Endothelial cell of umbilical vein (primary cell): ENCODE results near the gene SSX2IP. TPM values are rescaled to one million over a fixed set of nuclear protein-coding genes. Genes with fewer than 3 reads are reported as not detected.

Experiments
- BruUV-seq: library from RNA; stranded (reverse); fragments of 400-500 nt; replicated peaks from 2 replicates; lab custom pipeline; 2021; lab: Mats Ljungman, UMichigan
- CTCF ChIA-PET: fragments of 300-600, 350-600 bp; sonication (Branson Sonifier 250); formaldehyde crosslinking; loops from one replicate; lab custom pipeline; 2021; ENCODE audit warnings: antibody characterized with exemption, inconsistent platforms; lab: Charles Lee
- POLR2A ChIA-PET: fragments of 300-600, 350-600 bp; sonication (Branson Sonifier 250); formaldehyde crosslinking; loops from one replicate; lab custom pipeline; 2021; ENCODE audit warnings: antibody characterized with exemption, inconsistent platforms; lab: Charles Lee
- DNase-seq: peaks from one replicate; pipeline ENCODE4 v3.0.0-alpha.2; 2011; ENCODE audit warnings: low read depth, low spot score
- FAIRE-seq: peaks from 2 replicates; lab custom pipeline; 2011; peaks lifted over from hg19 to GRCh38; lab: Jason Lieb, UNC
- H2AFZ ChIP-seq: 2 replicates; pipeline ENCODE4 v1.6.0; 2012; ENCODE audit warnings: low read depth, low read length, control low read depth, inconsistent platforms
- H3K27ac ChIP-seq: 2 replicates; pipeline ENCODE4 v1.5.1; 2011; ENCODE audit warnings: low read depth, mild to moderate bottlenecking, control low read depth, low read length, moderate library complexity; ENCODE audit not compliant: insufficient read depth
- H3K27me3 ChIP-seq, 2 experiments: 2 replicates each; pipeline versions ENCODE4 v1.6.0 to v1.6.1; 2011; ENCODE audit warnings: low read length in 2 of 2, mixed read lengths in 1 of 2; ENCODE audit not compliant: control insufficient read depth in 2 of 2, insufficient read depth in 2 of 2
- H3K36me3 ChIP-seq, 2 experiments: 2 replicates in 1 of 2; 3 replicates in 1 of 2; pipeline ENCODE4 v1.5.1; 2011; ENCODE audit warnings: low read length in 2 of 2, mild to moderate bottlenecking in 1 of 2, moderate library complexity in 1 of 2; ENCODE audit not compliant: control insufficient read depth in 2 of 2, insufficient read depth in 2 of 2; ENCODE audit errors: extremely low read depth in 1 of 2
- H3K4me1 ChIP-seq: 3 replicates; pipeline ENCODE4 v1.5.1; 2011; ENCODE audit warnings: mild to moderate bottlenecking, low read length; ENCODE audit not compliant: control insufficient read depth, insufficient read depth; ENCODE audit errors: extremely low read depth
- H3K4me2 ChIP-seq: 2 replicates; pipeline ENCODE4 v1.6.1; 2011; ENCODE audit warnings: low read length, control low read depth, mixed read lengths; ENCODE audit not compliant: insufficient read depth
- H3K4me3 ChIP-seq, 3 experiments: fragments of 200-600 bp in 1 of 3; sonication (generic), shearing (Covaris generic) in 1 of 3; replicated peaks in 1 of 3; 2 replicates each; pipeline ENCODE4 v1.5.1; 2011 to 2016; ENCODE audit warnings: control low read depth in 3 of 3, low read length in 3 of 3, mild to moderate bottlenecking in 2 of 3, inconsistent platforms in 1 of 3, low read depth in 1 of 3, moderate library complexity in 1 of 3; ENCODE audit not compliant: insufficient read depth in 1 of 3
- H3K79me2 ChIP-seq: 2 replicates; pipeline ENCODE4 v1.6.0; 2012; ENCODE audit warnings: low read length, inconsistent platforms; ENCODE audit not compliant: control insufficient read depth, insufficient read depth
- H3K9ac ChIP-seq: replicated peaks from 2 replicates; pipeline ENCODE3; 2011; ENCODE audit warnings: low read length, control low read depth; ENCODE audit not compliant: insufficient read depth; ENCODE audit errors: extremely low read depth
- H3K9me1 ChIP-seq: replicated peaks from 3 replicates; pipeline ENCODE4 v1.6.0; 2011; ENCODE audit warnings: mild to moderate bottlenecking, low read length; ENCODE audit not compliant: control insufficient read depth, insufficient read depth; ENCODE audit errors: extremely low read depth
- H3K9me3 ChIP-seq: replicated peaks from 2 replicates; pipeline ENCODE4 v1.5.1; 2012; ENCODE audit warnings: low read length, inconsistent platforms; ENCODE audit not compliant: control insufficient read depth, insufficient read depth
- H4K20me1 ChIP-seq: replicated peaks from 2 replicates; pipeline ENCODE3; 2011; ENCODE audit warnings: mild to moderate bottlenecking, low read length; ENCODE audit not compliant: control insufficient read depth, insufficient read depth; ENCODE audit errors: extremely low read depth
- EZH2 ChIP-seq: IDR thresholded peaks from 2 replicates; pipeline ENCODE4 v1.6.1; 2012; ENCODE audit warnings: borderline replicate concordance, low read depth, mild to moderate bottlenecking, moderate library complexity, low read length, inconsistent platforms; ENCODE audit not compliant: severe bottlenecking
- FOS ChIP-seq: IDR thresholded peaks from 2 replicates; pipeline ENCODE4 v1.6.1; 2011; ENCODE audit warnings: mild to moderate bottlenecking, low read length, moderate library complexity, borderline replicate concordance; ENCODE audit not compliant: insufficient read depth
- GATA2 ChIP-seq: IDR thresholded peaks from 2 replicates; pipeline ENCODE4 v1.7.0; 2011; ENCODE audit warnings: low read depth, mild to moderate bottlenecking, moderate library complexity, mixed read lengths, low read length; ENCODE audit not compliant: insufficient read length, insufficient read depth
- JUN ChIP-seq: IDR thresholded peaks from 2 replicates; pipeline ENCODE4 v1.6.1; 2011; ENCODE audit warnings: borderline replicate concordance, low read depth; ENCODE audit not compliant: insufficient read length, insufficient read depth
- MYC ChIP-seq: IDR thresholded peaks from one replicate; pipeline ENCODE4 v1.6.1; 2011; ENCODE audit warnings: mild to moderate bottlenecking, low read depth, low read length
- POLR2A ChIP-seq: IDR thresholded peaks from 2 replicates; pipeline ENCODE4 v1.6.1; 2012; ENCODE audit warnings: low read depth, mild to moderate bottlenecking, control low read depth, low read length
- POLR2AphosphoS5 ChIP-seq: IDR thresholded peaks from 2 replicates; pipeline ENCODE4 v1.6.1; 2012; ENCODE audit warnings: low read depth, mild to moderate bottlenecking, control low read depth, low read length, moderate library complexity; ENCODE audit not compliant: insufficient read depth
- dilution Hi-C: fragments of 300-500 bp; cut with MboI; formaldehyde crosslinking; loops from one replicate; pipeline ENCODE4 v1.15.0; 2019; ENCODE audit warnings: low sequenced_read_pairs; ENCODE audit not compliant: extremely low pct_ligation_motif_present
- intact Hi-C: fragments of 100-400 bp; cut with micrococcal nuclease; formaldehyde crosslinking; loops from one replicate; pipeline ENCODE4 v1.10.0; 2022
- polyA plus RNA-seq, 4 experiments: library from polyadenylated mRNA; depleted of rRNA in 3 of 4; stranded (reverse) in 3 of 4; unstranded in 1 of 4; fragments of >200 nt; gene quantifications; 2 replicates each; pipeline versions ENCODE4 v1.2.1 to v1.2.3, GENCODE V29; 2011 to 2012; ENCODE audit warnings: missing spikeins in 1 of 4
- total RNA-seq: library from RNA; stranded (reverse); gene quantifications from 2 replicates; pipeline ENCODE4 v1.2.3, GENCODE V29; 2021
- TF ChIP-seq, protein P1 (sequence below), 2 donors: IDR thresholded peaks; 1 replicate in 1 of 2; 2 replicates in 1 of 2; pipeline ENCODE4 v1.5.1; 2011; ENCODE audit warnings: low read length in 2 of 2, mild to moderate bottlenecking in 2 of 2, moderate library complexity in 2 of 2, control low read depth in 1 of 2, inconsistent platforms in 1 of 2, low read depth in 1 of 2; ENCODE audit not compliant: insufficient read depth in 1 of 2; ENCODE audit errors: extremely low read depth in 1 of 2
- TF ChIP-seq, protein P2 (sequence below): IDR thresholded peaks from 2 replicates; pipeline ENCODE4 v1.6.1; 2011; ENCODE audit not compliant: insufficient read depth, insufficient read length

Gene SSX2IP
- total and polyA plus RNA-seq, 2 donors (not counting 3 experiments of a cell fraction or from before 2014, with no cell fraction given) = 0.77 to 8.4 TPM

DNA sequence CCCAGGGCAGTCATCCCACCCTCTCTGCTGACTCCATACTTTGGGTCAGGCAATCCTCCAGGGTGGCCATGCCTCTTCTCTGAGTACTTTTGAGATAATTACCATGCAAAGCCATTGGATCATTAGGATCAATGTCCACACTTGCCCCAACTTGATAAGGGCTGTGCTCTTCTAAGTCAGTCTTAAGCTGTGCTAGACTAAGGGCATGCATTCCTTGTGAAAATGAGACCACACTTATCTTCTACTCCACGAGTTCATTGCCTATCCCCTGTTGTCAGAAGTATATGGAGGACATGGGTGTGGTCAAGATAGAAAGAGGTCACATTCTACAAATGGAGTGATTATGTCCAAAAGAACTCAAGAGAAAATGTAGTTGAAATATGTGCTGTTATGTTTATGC, 18.9 kb upstream of the SSX2IP start:
- Histone ChIP-seq H3K27ac (no peak overlapping the region), H3K27me3 (peaks cover 11 to 14% of the 10 kb centered on the region in 2 experiments), H3K4me1 (no peaks in the 10 kb centered on the region), H3K9me1 (no peaks in the 10 kb centered on the region), H3K4me3 (no peak overlapping the region), H3K9ac (no peak overlapping the region), H3K9me3 (no peaks in the 10 kb centered on the region), H3K4me2 (no peak overlapping the region), H3K79me2 (no peaks in the 10 kb centered on the region), H3K36me3 (no peaks in the 10 kb centered on the region), H4K20me1 (no peaks in the 10 kb centered on the region), H2AFZ (no peak overlapping the region)
- FAIRE-seq (no peak), DNase-seq (no peak)
- intact Hi-C loops = no loop called here
- CTCF ChIA-PET = no interaction called here
- dilution Hi-C loops = no loop called here
- BruUV-seq = no TSS peak
- TF ChIP-seq POLR2A (no peak), EZH2 (no peak), POLR2AphosphoS5 (no peak), GATA2 (no peak), FOS (no peak), JUN (no peak), MYC (no peak)
- TF ChIP-seq, protein P1, sequence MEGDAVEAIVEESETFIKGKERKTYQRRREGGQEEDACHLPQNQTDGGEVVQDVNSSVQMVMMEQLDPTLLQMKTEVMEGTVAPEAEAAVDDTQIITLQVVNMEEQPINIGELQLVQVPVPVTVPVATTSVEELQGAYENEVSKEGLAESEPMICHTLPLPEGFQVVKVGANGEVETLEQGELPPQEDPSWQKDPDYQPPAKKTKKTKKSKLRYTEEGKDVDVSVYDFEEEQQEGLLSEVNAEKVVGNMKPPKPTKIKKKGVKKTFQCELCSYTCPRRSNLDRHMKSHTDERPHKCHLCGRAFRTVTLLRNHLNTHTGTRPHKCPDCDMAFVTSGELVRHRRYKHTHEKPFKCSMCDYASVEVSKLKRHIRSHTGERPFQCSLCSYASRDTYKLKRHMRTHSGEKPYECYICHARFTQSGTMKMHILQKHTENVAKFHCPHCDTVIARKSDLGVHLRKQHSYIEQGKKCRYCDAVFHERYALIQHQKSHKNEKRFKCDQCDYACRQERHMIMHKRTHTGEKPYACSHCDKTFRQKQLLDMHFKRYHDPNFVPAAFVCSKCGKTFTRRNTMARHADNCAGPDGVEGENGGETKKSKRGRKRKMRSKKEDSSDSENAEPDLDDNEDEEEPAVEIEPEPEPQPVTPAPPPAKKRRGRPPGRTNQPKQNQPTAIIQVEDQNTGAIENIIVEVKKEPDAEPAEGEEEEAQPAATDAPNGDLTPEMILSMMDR (IDR thresholded peaks at IDR 0.05; ENCODE audit: extremely low read depth in 1 of 2, insufficient read depth in 1 of 2, low read depth in 1 of 2, low read length in 2 of 2) = no peak
- TF ChIP-seq, protein P2, sequence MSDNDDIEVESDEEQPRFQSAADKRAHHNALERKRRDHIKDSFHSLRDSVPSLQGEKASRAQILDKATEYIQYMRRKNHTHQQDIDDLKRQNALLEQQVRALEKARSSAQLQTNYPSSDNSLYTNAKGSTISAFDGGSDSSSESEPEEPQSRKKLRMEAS = no peak
- POLR2A ChIA-PET = no interaction called here
